Activated T-helper 9 cell treated with anti-CD3 and anti-CD28 coated beads, Interleukin-2, amount 50 U/mL, for 16 hours (primary cell): ENCODE results near the gene CMTR1.
"Not testable (repeated sequence)": the region's sequence is repeated elsewhere in the genome, so short reads cannot be mapped to it uniquely, and the experiment has no call there.

Experiments
- DNase-seq: peaks from one replicate; pipeline ENCODE4 v3.0.0-alpha.2; 2020; ENCODE audit warnings: low read depth

Gene CMTR1

GRCh38 chr6:37432916-37433656, at the start of gene CMTR1:
Gene CMTR1 (plus strand): TSS chr6:37433221. CDS start chr6:37435630, 2,409 bp downstream.
- DNase-seq, result peak; percentile 96

GRCh38 chr6:37388578-37388977, 44.4 kb upstream of the CMTR1 start:
- DNase-seq, result no peak

- DNase-seq, result no peak
Measured at GRCh38 chr6:37389857-37390256, 43.2 kb upstream of the CMTR1 start.

- DNase-seq, result no peak
Measured at GRCh38 chr6:37391120-37391519, 41.9 kb upstream of the CMTR1 start.

- no peak for DNase-seq
Measured at GRCh38 chr6:37392821-37393220, 40.2 kb upstream of the CMTR1 start.

- no peak for DNase-seq
Measured at GRCh38 chr6:37393381-37393929, 39.6 kb upstream of the CMTR1 start.

GRCh38 chr6:37396571-37397180, 36.3 kb upstream of the CMTR1 start:
- DNase-seq, result no peak

GRCh38 chr6:37399131-37399530, 33.9 kb upstream of the CMTR1 start:
- no peak for DNase-seq

- no peak for DNase-seq
Measured at GRCh38 chr6:37399795-37400490, 33.1 kb upstream of the CMTR1 start.

GRCh38 chr6:37401658-37402057, 31.4 kb upstream of the CMTR1 start:
- not testable (repeated sequence) for DNase-seq

GRCh38 chr6:37406726-37407341, 26.2 kb upstream of the CMTR1 start:
- no peak for DNase-seq

- no peak for DNase-seq
Measured at GRCh38 chr6:37407948-37408347, 25.1 kb upstream of the CMTR1 start.

GRCh38 chr6:37409501-37409900, 23.5 kb upstream of the CMTR1 start:
- DNase-seq, result no peak

- DNase-seq, result no peak
Measured at GRCh38 chr6:37417393-37417792, 15.6 kb upstream of the CMTR1 start.

GRCh38 chr6:37418722-37419121, 14.3 kb upstream of the CMTR1 start:
- no peak for DNase-seq

GRCh38 chr6:37426058-37426944, 6.7 kb upstream of the CMTR1 start:
- DNase-seq, result no peak

- no peak for DNase-seq
Measured at GRCh38 chr6:37426945-37427510, 6.0 kb upstream of the CMTR1 start.

GRCh38 chr6:37429352-37429750, 3.7 kb upstream of the CMTR1 start:
- no peak for DNase-seq

- no peak for DNase-seq
Measured at GRCh38 chr6:37432590-37432915, 468 bp upstream of the CMTR1 start.

- DNase-seq, result peak; percentile 18
Measured at GRCh38 chr6:37433657-37434271, 743 bp downstream of the CMTR1 start.

GRCh38 chr6:37435373-37435772, 2.4 kb downstream of the CMTR1 start:
- no peak for DNase-seq
